ENCODE data around the gene PPM1G.
"Not testable (repeated sequence)": the region's sequence is repeated elsewhere in the genome, so short reads cannot be mapped to it uniquely, and the experiment has no call there.

Gene PPM1G

GRCh38 chr2:27409321-27410073 is at the start of gene PPM1G:
Gene PPM1G (minus strand): TSS chr2:27409591. CDS start chr2:27409422, 169 bp downstream.
- DNase-seq (ENCODE audit: low spot score), result peak; percentile 96

- no peak for DNase-seq (ENCODE audit: low spot score)
Measured at GRCh38 chr2:27453968-27454367, 44.6 kb upstream of the PPM1G start.

GRCh38 chr2:27451095-27451494 is 41.7 kb upstream of the PPM1G start:
- DNase-seq (ENCODE audit: low spot score), result no peak

GRCh38 chr2:27448381-27448780 is 39.0 kb upstream of the PPM1G start:
- DNase-seq (ENCODE audit: low spot score), result no peak

GRCh38 chr2:27446057-27446456 is 36.7 kb upstream of the PPM1G start:
- peak; percentile 32 for DNase-seq (ENCODE audit: low spot score)

- no peak for DNase-seq (ENCODE audit: low spot score)
Measured at GRCh38 chr2:27445615-27446014, 36.2 kb upstream of the PPM1G start.

- no peak for DNase-seq (ENCODE audit: low spot score)
Measured at GRCh38 chr2:27445155-27445554, 35.8 kb upstream of the PPM1G start.

- no peak for DNase-seq (ENCODE audit: low spot score)
Measured at GRCh38 chr2:27442920-27443282, 33.5 kb upstream of the PPM1G start.

GRCh38 chr2:27441958-27442919 is 32.8 kb upstream of the PPM1G start, which contains the start of gene KRTCAP3:
Gene KRTCAP3 (plus strand): TSS chr2:27442381. CDS start chr2:27442413, 32 bp downstream.
- DNase-seq (ENCODE audit: low spot score), result peak; percentile 100

- no peak for DNase-seq (ENCODE audit: low spot score)
Measured at GRCh38 chr2:27441226-27441926, 32.0 kb upstream of the PPM1G start.

- no peak for DNase-seq (ENCODE audit: low spot score)
Measured at GRCh38 chr2:27435628-27436027, 26.2 kb upstream of the PPM1G start.

GRCh38 chr2:27431395-27431794 is 22.0 kb upstream of the PPM1G start:
- no peak for DNase-seq (ENCODE audit: low spot score)

GRCh38 chr2:27428978-27429541 is 19.7 kb upstream of the PPM1G start:
- peak; percentile 96 for DNase-seq (ENCODE audit: low spot score)

- DNase-seq (ENCODE audit: low spot score), result peak; percentile 95
Measured at GRCh38 chr2:27428213-27428977, 19.0 kb upstream of the PPM1G start, which contains the start of gene NRBP1. Gene NRBP1 (plus strand): TSS chr2:27428631. CDS start chr2:27433274, 4,643 bp downstream.

- no peak for DNase-seq (ENCODE audit: low spot score)
Measured at GRCh38 chr2:27427863-27428212, 18.4 kb upstream of the PPM1G start.

- not testable (repeated sequence) for DNase-seq (ENCODE audit: low spot score)
Measured at GRCh38 chr2:27425039-27425438, 15.6 kb upstream of the PPM1G start.

- no peak for DNase-seq (ENCODE audit: low spot score)
Measured at GRCh38 chr2:27422958-27423357, 13.6 kb upstream of the PPM1G start.

GRCh38 chr2:27421660-27422250 is 12.4 kb upstream of the PPM1G start:
- no peak for DNase-seq (ENCODE audit: low spot score)

- no peak for DNase-seq (ENCODE audit: low spot score)
Measured at GRCh38 chr2:27420996-27421395, 11.6 kb upstream of the PPM1G start.

- no peak for DNase-seq (ENCODE audit: low spot score)
Measured at GRCh38 chr2:27416151-27416550, 6.8 kb upstream of the PPM1G start.

Measured in iPS-NIHi11 (cell line).